OCI-LY3 (cell line): ENCODE measurements around the gene MAGI1.

ENCODE experiments used
- H2AFZ ChIP-seq: fragments of 200-600, 300-600 bp; shearing (Covaris generic); 2 replicates; pipeline ENCODE4 v1.6.0; 2014; ENCODE audit warnings: antibody characterized with exemption, low read depth, low read length
- H3K27ac ChIP-seq: fragments of 200-600, 300-600 bp; sonication (generic); 2 replicates; pipeline ENCODE4 v1.5.1; 2014; ENCODE audit warnings: mild to moderate bottlenecking, low read length, moderate library complexity, mixed read lengths
- H3K27me3 ChIP-seq: fragments of 200-600, 300-600 bp; sonication (generic); 2 replicates; pipeline ENCODE4 v1.6.1; 2014; ENCODE audit warnings: low read depth, low read length, mixed read lengths
- H3K36me3 ChIP-seq: fragments of 200-600, 300-600 bp; sonication (generic); replicated peaks from 2 replicates; pipeline ENCODE3; 2014; ENCODE audit warnings: low read depth, low read length, mixed read lengths
- H3K4me1 ChIP-seq: fragments of 300-600, 200-600 bp; sonication (generic); 2 replicates; pipeline ENCODE4 v1.6.1; 2014; ENCODE audit warnings: low read length, mixed read lengths
- H3K4me2 ChIP-seq: fragments of 200-600, 300-600 bp; sonication (generic); 2 replicates; pipeline ENCODE4 v1.6.1; 2014; ENCODE audit warnings: low read length, mixed read lengths
- H3K4me3 ChIP-seq: fragments of 300-600, 200-600 bp; sonication (generic); 2 replicates; pipeline ENCODE4 v1.5.1; 2014; ENCODE audit warnings: antibody characterized with exemption, mild to moderate bottlenecking, low read length, moderate library complexity
- H3K79me2 ChIP-seq: fragments of 300-600, 200-600 bp; shearing (Covaris generic); 2 replicates; pipeline ENCODE4 v1.6.1; 2014; ENCODE audit warnings: mild to moderate bottlenecking, low read length, mixed read lengths
- H3K9ac ChIP-seq: fragments of 300-600, 200-600 bp; shearing (Covaris generic); 2 replicates; pipeline ENCODE4 v1.6.0; 2014; ENCODE audit warnings: mild to moderate bottlenecking, low read length, moderate library complexity
- H3K9me3 ChIP-seq: fragments of 200-600, 300-600 bp; shearing (Covaris generic); 2 replicates; pipeline ENCODE4 v1.6.1; 2014; ENCODE audit warnings: low read length, mixed read lengths; ENCODE audit not compliant: insufficient read depth
- H4K20me1 ChIP-seq: fragments of 200-600, 300-600 bp; sonication (generic); 2 replicates; pipeline ENCODE4 v1.6.1; 2016; ENCODE audit warnings: low read length, mixed read lengths; ENCODE audit not compliant: insufficient read depth
- CTCF ChIP-seq: fragments of 200-600, 300-600 bp; sonication (generic); IDR thresholded peaks from 2 replicates; pipeline ENCODE4 v1.5.1; 2014; ENCODE audit warnings: antibody characterized with exemption, low read length, low read depth
- EZH2phosphoT487 ChIP-seq: fragments of 200-600 bp; shearing (Covaris generic); IDR thresholded peaks from 2 replicates; pipeline ENCODE4 v1.6.1; 2018; ENCODE audit warnings: antibody characterized with exemption, mixed run types, low read depth

Gene MAGI1

DNA sequence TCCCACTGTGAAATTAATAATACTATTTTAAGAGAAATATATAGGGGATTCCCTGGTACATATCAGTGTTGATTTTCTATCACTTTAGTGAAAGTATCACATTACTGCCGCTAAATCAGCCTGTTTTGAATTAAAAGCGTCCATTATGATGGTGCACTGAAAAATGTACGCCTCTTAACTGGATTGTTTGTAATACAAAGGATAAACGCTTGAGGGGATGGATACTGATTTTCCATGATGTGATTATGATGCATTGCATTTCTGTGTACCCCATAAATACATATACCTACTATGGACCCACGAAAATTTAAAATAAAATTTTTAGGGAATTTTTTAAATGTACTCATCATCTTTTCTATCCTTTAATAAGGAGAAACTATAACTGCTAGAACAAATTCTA lies 478.6 kb downstream of the MAGI1 start:
- H2AFZ ChIP-seq = no peak overlapping the region
- no peak overlapping the region for H3K4me2 ChIP-seq
- no peaks in the 10 kb centered on the region for H3K9me3 ChIP-seq
- no peaks in the 10 kb centered on the region for H3K36me3 ChIP-seq
- H3K9ac ChIP-seq = no peak overlapping the region
- H3K4me1 ChIP-seq = no peaks in the 10 kb centered on the region
- TF ChIP-seq EZH2phosphoT487 = no peak
- TF ChIP-seq CTCF = no peak
- no peak overlapping the region for H3K4me3 ChIP-seq
- H4K20me1 ChIP-seq = no peaks in the 10 kb centered on the region
- H3K27me3 ChIP-seq = peaks cover 10% of the 10 kb centered on the region
- H3K27ac ChIP-seq = no peak overlapping the region
- no peaks in the 10 kb centered on the region for H3K79me2 ChIP-seq

- no peaks in the 10 kb centered on the region for H3K4me1 ChIP-seq
- H4K20me1 ChIP-seq = no peaks in the 10 kb centered on the region
- no peak overlapping the region for H2AFZ ChIP-seq
- no peak overlapping the region for H3K4me3 ChIP-seq
- H3K9ac ChIP-seq = no peak overlapping the region
- H3K9me3 ChIP-seq = no peaks in the 10 kb centered on the region
- H3K79me2 ChIP-seq = no peaks in the 10 kb centered on the region
- no peak overlapping the region for H3K27ac ChIP-seq
- H3K36me3 ChIP-seq = no peaks in the 10 kb centered on the region
- TF ChIP-seq EZH2phosphoT487 = no peak
- no peak for TF ChIP-seq CTCF
- H3K27me3 ChIP-seq = peaks cover 10% of the 10 kb centered on the region
- no peak overlapping the region for H3K4me2 ChIP-seq
These were observed 479.1 kb downstream of the MAGI1 start for GRCh38 chr3:65559643-65560042.

GRCh38 chr3:65558826-65559225 lies 479.9 kb downstream of the MAGI1 start:
- no peaks in the 10 kb centered on the region for H3K9me3 ChIP-seq
- TF ChIP-seq CTCF = no peak
- TF ChIP-seq EZH2phosphoT487 = no peak
- no peaks in the 10 kb centered on the region for H3K79me2 ChIP-seq
- no peaks in the 10 kb centered on the region for H4K20me1 ChIP-seq
- peaks cover 10% of the 10 kb centered on the region for H3K27me3 ChIP-seq
- H3K36me3 ChIP-seq = no peaks in the 10 kb centered on the region
- H2AFZ ChIP-seq = no peak overlapping the region
- no peak overlapping the region for H3K4me3 ChIP-seq
- H3K4me1 ChIP-seq = no peaks in the 10 kb centered on the region
- no peak overlapping the region for H3K27ac ChIP-seq
- H3K4me2 ChIP-seq = no peak overlapping the region
- H3K9ac ChIP-seq = no peak overlapping the region

DNA sequence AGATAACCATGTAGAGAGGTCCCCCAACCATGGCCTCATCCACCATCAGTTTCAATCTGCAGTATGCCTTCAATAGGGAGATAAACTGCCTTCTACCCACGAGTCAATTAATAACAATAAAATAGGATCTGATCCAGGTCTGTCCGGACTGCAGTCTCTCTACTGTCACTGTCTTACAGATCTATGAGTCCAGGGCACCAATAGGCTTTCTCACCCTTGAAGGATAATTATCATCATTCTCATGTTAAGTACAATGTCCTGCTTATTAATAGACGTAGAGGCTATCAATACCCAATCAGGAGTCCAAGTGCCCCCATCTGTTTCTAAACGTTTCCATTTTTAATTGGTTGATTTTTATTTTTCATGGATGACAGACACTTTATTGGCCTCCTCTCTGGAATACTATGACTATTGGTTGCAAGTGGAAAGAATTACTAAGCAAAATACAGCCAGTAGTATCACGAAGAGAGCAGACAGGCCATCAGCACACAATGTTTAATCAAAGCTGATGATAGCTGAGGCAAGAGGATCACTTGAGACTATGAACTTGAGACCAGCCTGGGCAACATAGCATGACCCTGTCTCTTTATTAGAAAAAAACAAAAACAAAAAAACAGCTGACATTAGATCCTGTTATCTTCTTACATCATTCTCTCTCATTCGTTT lies 480.7 kb downstream of the MAGI1 start:
- H3K27me3 ChIP-seq = peaks cover 10% of the 10 kb centered on the region
- TF ChIP-seq EZH2phosphoT487 (no peak), CTCF (no peak)
- H3K9me3 ChIP-seq = no peaks in the 10 kb centered on the region
- no peaks in the 10 kb centered on the region for H4K20me1 ChIP-seq
- no peaks in the 10 kb centered on the region for H3K36me3 ChIP-seq
- no peak overlapping the region for H3K9ac ChIP-seq
- H3K4me1 ChIP-seq = no peaks in the 10 kb centered on the region
- H2AFZ ChIP-seq = no peak overlapping the region
- H3K4me2 ChIP-seq = no peak overlapping the region
- H3K27ac ChIP-seq = no peak overlapping the region
- no peak overlapping the region for H3K4me3 ChIP-seq
- no peaks in the 10 kb centered on the region for H3K79me2 ChIP-seq
